Keratinocyte (primary cell): ENCODE results near the gene OR4D10.

Experiments
- EZH2 ChIP-seq: IDR thresholded peaks from one replicate; pipeline ENCODE4 v1.6.1; 2012; ENCODE audit warnings: inconsistent platforms, mild to moderate bottlenecking, low read length, moderate library complexity
- TF ChIP-seq, protein P1 (sequence below), 3 experiments: IDR thresholded peaks in 1 of 3; conservative IDR thresholded peaks in 1 of 3; optimal IDR thresholded peaks in 1 of 3; 2 replicates in 2 of 3; 3 replicates in 1 of 3; pipeline versions ENCODE3 to v1.5.1; 2011; ENCODE audit warnings: low read length in 3 of 3, mild to moderate bottlenecking in 3 of 3, moderate library complexity in 2 of 3, control low read depth in 1 of 3, inconsistent platforms in 1 of 3; ENCODE audit not compliant: insufficient read depth in 2 of 3; ENCODE audit errors: extremely low read depth in 1 of 3

DNA sequence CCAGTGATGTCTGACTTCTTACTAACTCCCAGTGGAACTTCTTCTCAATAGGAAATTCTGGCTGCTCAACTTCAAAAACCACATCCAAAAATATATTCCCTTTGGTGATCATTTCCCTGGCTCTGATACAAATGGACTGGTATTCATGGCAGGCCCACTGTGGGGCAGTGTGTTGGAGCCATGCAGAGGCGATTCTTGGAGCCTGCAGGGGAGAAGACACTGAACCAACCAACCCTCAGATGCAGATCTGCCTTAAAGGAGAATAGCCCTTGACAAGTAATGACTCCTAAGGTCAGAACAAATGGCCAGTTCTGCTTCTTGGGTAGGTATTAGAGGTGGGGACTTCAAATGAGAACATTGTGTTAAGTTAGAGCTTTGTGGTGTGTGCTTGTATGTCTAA lies 50.4 kb downstream of the OR4D10 start:
- TF ChIP-seq, protein P1, sequence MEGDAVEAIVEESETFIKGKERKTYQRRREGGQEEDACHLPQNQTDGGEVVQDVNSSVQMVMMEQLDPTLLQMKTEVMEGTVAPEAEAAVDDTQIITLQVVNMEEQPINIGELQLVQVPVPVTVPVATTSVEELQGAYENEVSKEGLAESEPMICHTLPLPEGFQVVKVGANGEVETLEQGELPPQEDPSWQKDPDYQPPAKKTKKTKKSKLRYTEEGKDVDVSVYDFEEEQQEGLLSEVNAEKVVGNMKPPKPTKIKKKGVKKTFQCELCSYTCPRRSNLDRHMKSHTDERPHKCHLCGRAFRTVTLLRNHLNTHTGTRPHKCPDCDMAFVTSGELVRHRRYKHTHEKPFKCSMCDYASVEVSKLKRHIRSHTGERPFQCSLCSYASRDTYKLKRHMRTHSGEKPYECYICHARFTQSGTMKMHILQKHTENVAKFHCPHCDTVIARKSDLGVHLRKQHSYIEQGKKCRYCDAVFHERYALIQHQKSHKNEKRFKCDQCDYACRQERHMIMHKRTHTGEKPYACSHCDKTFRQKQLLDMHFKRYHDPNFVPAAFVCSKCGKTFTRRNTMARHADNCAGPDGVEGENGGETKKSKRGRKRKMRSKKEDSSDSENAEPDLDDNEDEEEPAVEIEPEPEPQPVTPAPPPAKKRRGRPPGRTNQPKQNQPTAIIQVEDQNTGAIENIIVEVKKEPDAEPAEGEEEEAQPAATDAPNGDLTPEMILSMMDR (optimal IDR thresholded peaks at IDR 0.05 in 1 of 3, IDR thresholded peaks at IDR 0.05 in 1 of 3, conservative IDR thresholded peaks at IDR 0.05 in 1 of 3; ENCODE audit: extremely low read depth in 1 of 3, insufficient read depth in 2 of 3, low read length in 3 of 3), result no peak
- TF ChIP-seq EZH2, result no peak
